Measurements from ENCODE around the gene UNC45B. TPM values are rescaled to one million over a fixed set of nuclear protein-coding genes. Genes with fewer than 3 reads are reported as not detected.
"Not testable (repeated sequence)": the region's sequence is repeated elsewhere in the genome, so short reads cannot be mapped to it uniquely, and the experiment has no call there.

Gene UNC45B
- total RNA-seq, 1 donor from 2014 or later: 205 TPM

DNA sequence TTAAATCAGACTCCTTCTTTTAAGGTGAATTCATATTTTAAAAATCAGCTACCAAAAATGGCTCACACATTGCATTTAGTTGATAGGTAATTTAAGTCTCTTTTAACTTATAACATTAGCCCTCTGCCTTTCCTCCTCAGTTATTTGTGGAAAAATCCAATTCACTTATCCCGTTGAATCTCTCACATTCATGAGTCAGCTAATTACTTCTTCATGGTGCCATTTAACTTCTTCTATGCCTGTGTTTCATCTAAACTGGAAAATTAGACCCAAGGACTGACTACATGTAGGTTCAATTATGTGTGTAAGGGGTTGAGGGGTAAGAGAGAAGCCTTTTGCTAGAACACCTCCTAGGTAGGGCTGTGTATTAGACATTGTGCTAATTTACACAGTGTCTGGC, 76.8 kb downstream of the UNC45B start:
- DNase-seq: no peak
- peaks cover 11% of the 10 kb centered on the region for H3K9me3 ChIP-seq (replicated peaks)
- H3K27me3 ChIP-seq (ENCODE audit: low read depth): peaks cover 4% of the 10 kb centered on the region
- intact Hi-C loops (cut with micrococcal nuclease): no loop called here
- H3K27ac ChIP-seq (replicated peaks): no peak overlapping the region
- H3K4me1 ChIP-seq: peaks cover 6% of the 10 kb centered on the region
- TF ChIP-seq, protein P1, sequence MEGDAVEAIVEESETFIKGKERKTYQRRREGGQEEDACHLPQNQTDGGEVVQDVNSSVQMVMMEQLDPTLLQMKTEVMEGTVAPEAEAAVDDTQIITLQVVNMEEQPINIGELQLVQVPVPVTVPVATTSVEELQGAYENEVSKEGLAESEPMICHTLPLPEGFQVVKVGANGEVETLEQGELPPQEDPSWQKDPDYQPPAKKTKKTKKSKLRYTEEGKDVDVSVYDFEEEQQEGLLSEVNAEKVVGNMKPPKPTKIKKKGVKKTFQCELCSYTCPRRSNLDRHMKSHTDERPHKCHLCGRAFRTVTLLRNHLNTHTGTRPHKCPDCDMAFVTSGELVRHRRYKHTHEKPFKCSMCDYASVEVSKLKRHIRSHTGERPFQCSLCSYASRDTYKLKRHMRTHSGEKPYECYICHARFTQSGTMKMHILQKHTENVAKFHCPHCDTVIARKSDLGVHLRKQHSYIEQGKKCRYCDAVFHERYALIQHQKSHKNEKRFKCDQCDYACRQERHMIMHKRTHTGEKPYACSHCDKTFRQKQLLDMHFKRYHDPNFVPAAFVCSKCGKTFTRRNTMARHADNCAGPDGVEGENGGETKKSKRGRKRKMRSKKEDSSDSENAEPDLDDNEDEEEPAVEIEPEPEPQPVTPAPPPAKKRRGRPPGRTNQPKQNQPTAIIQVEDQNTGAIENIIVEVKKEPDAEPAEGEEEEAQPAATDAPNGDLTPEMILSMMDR (IDR thresholded peaks at IDR 0.05; ENCODE audit: borderline replicate concordance): no peak
- no peak overlapping the region for H3K4me3 ChIP-seq
- no peaks in the 10 kb centered on the region for H3K36me3 ChIP-seq

DNA sequence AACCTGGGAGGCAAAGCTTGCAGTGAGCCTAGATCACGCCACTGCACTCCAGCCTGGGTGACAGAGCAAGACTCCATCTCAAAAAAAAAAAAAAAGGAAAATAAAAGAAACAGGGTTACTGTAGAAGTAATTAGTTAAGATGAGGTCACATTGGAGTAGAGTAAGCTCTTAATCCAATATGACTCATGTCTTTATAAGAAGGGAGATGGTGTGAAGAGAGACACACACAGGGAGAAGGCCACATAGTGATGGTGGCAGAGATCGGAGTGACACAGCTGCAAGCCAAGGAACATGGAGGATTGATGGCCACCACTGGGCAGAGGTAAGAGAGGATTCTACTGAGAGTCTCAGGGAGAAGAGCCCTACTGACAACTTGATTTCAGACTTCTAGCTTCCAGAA, 79.9 kb downstream of the UNC45B start:
- Histone ChIP-seq H3K27ac (replicated peaks) (no peak overlapping the region), H3K27me3 (ENCODE audit: low read depth) (peaks cover 4% of the 10 kb centered on the region), H3K9me3 (replicated peaks) (peaks cover 4% of the 10 kb centered on the region), H3K4me1 (no peaks in the 10 kb centered on the region), H3K36me3 (no peaks in the 10 kb centered on the region), H3K4me3 (no peak overlapping the region)
- TF ChIP-seq, protein P1 (IDR thresholded peaks at IDR 0.05; ENCODE audit: borderline replicate concordance): no peak
- intact Hi-C loops (cut with micrococcal nuclease): no loop called here
- DNase-seq: no peak

DNA sequence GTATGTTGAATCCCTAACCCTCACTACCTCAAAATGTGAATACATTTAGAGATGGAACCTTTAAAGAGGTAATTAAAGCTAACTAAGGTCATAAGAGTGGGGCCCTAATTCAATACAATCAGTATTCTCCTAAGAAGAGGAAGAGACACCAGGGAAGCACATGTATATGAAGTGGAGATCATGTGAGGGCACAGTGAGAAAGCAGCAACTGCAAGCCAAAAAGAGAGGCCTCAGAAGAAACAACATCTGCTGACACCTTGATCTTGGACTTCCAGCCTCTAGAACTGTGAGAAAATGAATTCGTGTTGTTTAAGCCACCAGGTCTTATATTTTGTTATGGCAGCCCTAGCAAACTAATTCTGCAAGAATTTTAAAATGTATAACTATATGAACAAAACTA, 82.0 kb downstream of the UNC45B start:
- TF ChIP-seq, protein P1 (IDR thresholded peaks at IDR 0.05; ENCODE audit: borderline replicate concordance): no peak
- intact Hi-C loops (cut with micrococcal nuclease): no loop called here

DNA sequence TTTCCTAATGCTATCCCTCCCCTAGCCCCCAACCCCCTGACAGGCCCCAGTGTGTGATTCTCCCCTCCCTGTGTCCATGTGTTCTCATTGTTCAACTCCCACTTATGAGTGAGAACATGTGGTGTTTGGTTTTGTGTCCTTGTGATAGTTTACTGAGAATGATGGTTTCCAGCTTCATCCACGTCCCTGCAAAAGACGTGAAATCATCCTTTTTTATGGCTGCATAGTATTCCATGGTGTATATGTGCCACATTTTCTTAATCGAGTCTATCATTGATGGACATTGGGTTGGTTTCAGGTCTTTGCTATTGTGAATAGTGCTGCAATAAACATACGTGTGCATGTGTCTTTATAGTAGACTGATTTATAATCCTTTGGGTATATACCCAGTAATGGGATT, 86.7 kb downstream of the UNC45B start:
- H3K9me3 ChIP-seq (replicated peaks); H3K36me3 ChIP-seq; H3K4me3 ChIP-seq; DNase-seq; intact Hi-C loops (cut with micrococcal nuclease); H3K27ac ChIP-seq (replicated peaks); H3K4me1 ChIP-seq; H3K27me3 ChIP-seq (ENCODE audit: low read depth): not testable (repeated sequence)

More for the DNA sequence above, 82.0 kb downstream of the UNC45B start:
- Histone ChIP-seq H3K9me3 (replicated peaks) (no peaks in the 10 kb centered on the region), H3K27me3 (ENCODE audit: low read depth) (no peaks in the 10 kb centered on the region), H3K4me3 (no peak overlapping the region), H3K36me3 (no peaks in the 10 kb centered on the region), H3K27ac (replicated peaks) (no peak overlapping the region), H3K4me1 (no peaks in the 10 kb centered on the region)
- DNase-seq: no peak

DNA sequence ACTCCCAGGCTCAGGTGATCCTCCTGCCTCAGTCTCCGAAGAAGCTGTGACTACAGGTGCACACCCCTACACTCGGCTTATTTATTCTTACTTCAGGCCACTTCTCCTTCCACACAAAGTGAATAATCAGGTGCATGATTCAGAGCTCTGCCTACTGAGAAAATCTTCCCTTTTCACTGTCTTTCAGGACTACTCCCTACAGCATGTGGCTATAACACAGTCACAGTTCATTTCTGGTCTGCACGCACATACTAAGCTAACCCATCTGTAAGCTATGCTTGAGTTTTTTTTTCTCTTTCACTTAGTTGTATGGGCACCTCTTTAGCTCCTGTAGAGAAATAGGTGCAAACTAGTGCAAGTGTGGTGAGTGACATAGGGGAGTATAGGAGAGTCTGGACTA, 87.7 kb downstream of the UNC45B start:
- Histone ChIP-seq H3K27me3 (ENCODE audit: low read depth) (no peaks in the 10 kb centered on the region), H3K27ac (replicated peaks) (no peak overlapping the region), H3K4me1 (no peaks in the 10 kb centered on the region), H3K9me3 (replicated peaks) (no peaks in the 10 kb centered on the region), H3K4me3 (no peak overlapping the region), H3K36me3 (no peaks in the 10 kb centered on the region)
- TF ChIP-seq, protein P1 (IDR thresholded peaks at IDR 0.05; ENCODE audit: borderline replicate concordance): no peak
- DNase-seq: no peak
- intact Hi-C loops (cut with micrococcal nuclease): no loop called here

DNA sequence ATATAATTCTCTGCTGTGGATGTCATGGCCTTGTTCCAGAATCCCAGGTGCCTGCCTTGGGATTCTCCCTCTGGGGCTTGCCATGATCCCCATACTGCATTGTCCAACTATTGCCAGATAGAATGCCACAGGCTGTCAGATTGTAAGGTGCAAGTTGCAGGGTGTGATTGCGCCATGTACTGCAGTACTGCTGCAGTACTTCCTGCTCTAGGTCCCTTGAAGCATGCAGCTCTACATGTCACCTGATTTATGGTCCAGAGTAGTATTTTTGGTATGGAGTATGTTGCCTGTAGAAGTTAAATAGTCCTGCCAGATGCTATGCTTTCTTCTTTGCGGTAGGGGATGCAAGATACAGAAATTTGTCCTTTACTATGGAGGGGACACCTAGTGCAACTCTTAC, 88.3 kb downstream of the UNC45B start:
- no peaks in the 10 kb centered on the region for H3K27me3 ChIP-seq (ENCODE audit: low read depth)
- intact Hi-C loops (cut with micrococcal nuclease): no loop called here
- H3K4me3 ChIP-seq: no peak overlapping the region
- no peaks in the 10 kb centered on the region for H3K4me1 ChIP-seq
- TF ChIP-seq, protein P1 (IDR thresholded peaks at IDR 0.05; ENCODE audit: borderline replicate concordance): no peak
- no peaks in the 10 kb centered on the region for H3K36me3 ChIP-seq
- no peak for DNase-seq
- H3K9me3 ChIP-seq (replicated peaks): no peaks in the 10 kb centered on the region
- H3K27ac ChIP-seq (replicated peaks): no peak overlapping the region
